Activated gamma-delta T cell (primary cell): ENCODE data around the gene CLCN7.
A peak's percentile ranks its signal among the peaks of the same experiment; 100 is the strongest.

Source experiments
- DNase-seq: peaks from one replicate; lab custom pipeline; 2025; lab: John Stamatoyannopoulos, UW
- total RNA-seq, 2 donors: gene quantifications; one replicate each; lab custom pipeline; 2026; lab: John Stamatoyannopoulos, UW

The CLCN7 gene
- total RNA-seq = 109 to 118 reads per million in 2 donors

DNA sequence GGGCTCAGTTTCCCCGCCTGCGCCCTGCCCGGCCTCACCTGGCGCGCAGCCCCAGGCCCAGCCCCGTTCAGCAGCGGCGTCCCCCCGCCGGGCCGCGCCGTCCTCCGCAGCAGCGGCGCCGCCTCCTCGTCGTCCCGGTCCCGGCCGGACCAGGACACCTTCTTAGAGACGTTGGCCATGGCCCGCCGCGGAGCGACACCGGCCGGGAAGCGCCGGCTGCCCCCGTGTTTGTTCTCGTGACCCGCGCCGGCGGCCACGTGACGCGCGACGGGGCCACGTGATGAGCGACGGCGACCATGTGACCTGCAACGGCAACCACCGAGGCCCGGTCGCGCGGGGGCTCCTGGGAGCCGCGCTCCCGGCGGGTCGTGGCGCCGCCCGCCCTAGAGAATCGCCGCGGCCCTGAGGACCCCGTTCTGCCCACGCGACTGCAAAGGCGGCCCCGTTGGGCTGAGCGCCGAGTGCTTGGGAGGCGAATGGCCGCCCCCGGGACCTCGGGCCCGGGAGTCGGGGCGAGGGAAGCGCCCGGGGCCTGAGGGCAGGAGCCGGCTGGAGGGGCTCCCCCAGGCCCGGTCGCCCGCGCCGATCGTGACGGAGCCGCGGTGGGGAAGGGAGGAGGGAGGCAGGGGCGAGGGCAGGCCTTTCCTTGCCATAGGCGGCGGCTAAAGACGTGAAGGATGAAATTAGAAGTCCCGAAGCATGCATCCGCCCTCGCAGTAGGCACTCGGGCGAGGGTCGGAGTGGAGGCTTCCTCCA is at the start of gene CLCN7:
Gene CLCN7 (minus strand): TSS at position 233 of the 756 bp plus-strand sequence. CDS start 54 bp downstream, at position 179.
- DNase-seq = peak; percentile 86

- DNase-seq = no peak
Measured at GRCh38 chr16:1524366-1524765, 49.5 kb upstream of the CLCN7 start.

GRCh38 chr16:1523581-1524245 is 48.9 kb upstream of the CLCN7 start:
- no peak for DNase-seq

- no peak for DNase-seq
Measured at GRCh38 chr16:1520461-1520860, 45.6 kb upstream of the CLCN7 start.

- DNase-seq = no peak
Measured at GRCh38 chr16:1519831-1520230, 45.0 kb upstream of the CLCN7 start.

DNA sequence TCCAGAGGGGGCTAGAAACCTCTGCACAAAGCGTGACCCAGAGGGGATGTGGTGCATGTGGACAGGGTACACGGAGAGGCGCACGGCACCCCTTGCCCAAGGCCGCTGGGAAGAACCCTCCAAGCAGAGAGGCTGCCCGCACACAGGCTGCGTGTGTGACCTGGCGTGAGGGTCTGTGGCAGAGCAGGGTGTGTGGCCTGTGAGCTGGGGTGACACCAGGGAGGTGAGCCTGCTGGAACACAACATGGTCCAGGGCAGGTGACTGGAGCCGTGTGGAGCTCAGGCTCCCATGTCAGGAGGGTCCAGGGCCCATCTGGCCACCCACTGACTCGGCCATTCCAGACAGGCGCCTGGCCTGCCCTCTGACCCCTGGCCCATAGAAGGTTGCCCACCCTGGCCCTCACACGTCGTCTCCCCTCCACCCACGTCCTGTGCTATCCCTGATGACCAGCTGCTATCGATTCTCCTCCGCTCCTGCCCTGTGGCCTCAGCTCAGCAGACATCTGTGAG is 43.9 kb upstream of the CLCN7 start:
- no peak for DNase-seq

GRCh38 chr16:1514507-1514906 is 39.7 kb upstream of the CLCN7 start:
- DNase-seq = no peak

DNA sequence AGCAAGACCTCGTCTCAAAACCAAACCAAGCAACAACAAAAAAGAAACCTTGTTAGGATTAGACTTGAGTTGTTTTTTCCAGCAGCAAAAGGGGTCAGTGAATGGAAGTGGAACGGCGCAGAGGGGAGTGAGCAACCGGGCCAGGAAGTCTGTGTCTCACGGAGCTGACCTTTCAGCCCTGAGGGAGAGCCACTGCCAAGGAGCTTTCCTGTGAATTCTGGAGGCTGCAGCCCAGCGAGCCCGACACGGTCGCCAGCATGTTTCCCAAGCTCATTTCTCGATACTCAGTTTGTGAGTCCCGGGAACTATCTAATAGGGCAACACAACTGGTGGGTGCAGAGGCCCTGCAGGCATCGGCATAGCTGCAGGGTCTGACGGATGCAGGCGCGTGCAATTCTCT is 37.9 kb upstream of the CLCN7 start:
- no peak for DNase-seq

GRCh38 chr16:1511662-1512569 is 37.1 kb upstream of the CLCN7 start:
- no peak for DNase-seq

- no peak for DNase-seq
Measured at GRCh38 chr16:1510941-1511351, 36.1 kb upstream of the CLCN7 start.

DNA sequence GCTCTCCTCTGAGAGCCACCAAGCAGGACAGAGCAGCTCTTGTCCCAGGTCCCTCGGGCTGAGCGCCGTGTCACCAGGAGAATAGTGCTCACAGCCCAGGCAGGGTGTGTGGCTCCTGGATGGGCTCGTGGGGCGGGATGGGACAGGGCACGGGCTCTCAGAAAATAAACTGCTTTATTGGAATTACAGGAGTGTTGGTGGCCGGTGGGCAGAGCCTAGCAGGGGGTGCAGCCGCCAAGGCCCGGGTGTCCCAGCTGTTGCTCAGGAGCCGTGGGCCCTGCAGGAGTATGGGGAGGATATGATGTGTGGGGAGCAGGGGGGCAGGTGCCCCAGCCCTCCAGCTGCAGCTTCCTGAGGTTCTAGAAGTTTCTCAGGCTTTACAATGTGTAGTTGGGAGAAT is 35.4 kb upstream of the CLCN7 start:
- no peak for DNase-seq

DNA sequence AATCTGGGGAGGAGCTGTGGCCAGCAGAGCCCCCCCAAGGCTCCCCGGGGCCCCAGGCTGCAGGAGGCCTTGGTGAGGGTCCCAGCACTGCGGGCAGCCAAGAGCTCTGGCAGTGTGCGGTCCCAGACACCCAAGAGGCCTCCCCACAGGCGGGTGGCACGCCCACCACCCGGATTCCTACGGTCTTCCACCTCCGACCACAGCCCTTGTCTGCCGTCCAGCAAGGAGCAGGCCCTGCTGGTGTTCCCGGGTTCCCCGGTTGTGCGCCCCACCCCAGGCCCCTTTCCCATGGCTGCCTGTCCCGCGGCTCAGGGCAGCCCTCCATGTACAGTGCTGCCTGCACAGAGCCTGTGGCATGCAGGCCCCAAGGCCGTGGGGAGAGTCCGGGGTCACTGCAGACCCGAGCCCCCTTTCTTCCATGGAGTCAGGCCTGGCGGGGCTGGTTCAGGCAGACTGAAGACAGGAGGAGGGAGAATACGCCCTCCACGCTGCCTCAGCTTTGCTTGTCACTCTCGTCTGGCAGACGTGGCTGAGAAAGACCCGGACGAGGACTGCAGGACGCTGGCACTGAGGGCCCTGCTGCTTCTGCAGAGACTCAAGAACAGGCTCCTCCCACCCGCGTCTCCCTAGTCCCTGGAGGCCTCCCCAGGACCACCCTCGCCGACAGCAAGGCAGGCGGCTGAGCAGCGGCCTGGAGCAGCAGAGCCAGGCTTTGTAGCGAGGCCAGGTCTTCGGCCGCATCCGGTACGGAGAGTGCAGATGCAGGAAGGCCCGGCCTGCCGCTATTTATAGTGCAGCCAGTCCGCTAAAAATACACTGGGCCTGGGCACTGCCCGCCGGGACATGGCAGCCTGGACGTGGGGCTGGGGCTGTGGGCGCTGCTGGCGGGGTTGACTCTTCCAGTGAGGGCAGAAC is 34.7 kb upstream of the CLCN7 start:
- DNase-seq = no peak

DNA sequence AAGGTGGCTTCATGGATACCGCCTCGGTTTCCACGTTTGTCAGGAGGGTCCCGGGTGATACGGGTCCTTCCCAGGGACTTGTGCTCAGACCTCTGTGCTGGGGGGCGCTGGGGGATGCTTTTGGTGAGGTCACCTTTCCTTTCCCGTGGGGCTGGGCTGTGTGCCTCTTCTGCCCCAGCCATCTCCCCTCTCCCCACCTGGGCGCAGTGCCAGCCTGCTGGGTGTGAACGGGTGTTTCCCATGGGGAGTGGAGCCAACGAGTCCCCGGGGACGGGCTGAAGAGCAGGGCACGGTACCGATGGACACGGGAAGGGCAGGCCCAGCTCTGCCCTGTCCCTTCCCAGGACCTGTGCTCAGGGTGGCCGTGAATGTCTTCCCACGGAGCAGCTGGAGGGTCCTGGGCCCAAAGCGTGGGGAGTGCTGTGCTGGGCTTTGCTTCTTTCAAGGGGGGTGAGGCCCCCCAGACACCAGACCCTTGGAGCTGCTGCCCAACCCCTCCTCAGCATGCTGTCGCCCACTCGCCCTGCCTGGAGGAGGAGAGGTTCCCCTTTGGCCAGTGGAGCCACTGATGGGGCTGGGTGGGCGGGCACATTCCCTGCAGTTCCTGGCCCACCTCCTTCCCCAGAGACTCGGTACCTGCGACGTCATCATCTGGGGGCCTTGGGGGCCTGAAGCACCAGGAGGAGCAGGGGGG is 33.8 kb upstream of the CLCN7 start:
- no peak for DNase-seq

DNA sequence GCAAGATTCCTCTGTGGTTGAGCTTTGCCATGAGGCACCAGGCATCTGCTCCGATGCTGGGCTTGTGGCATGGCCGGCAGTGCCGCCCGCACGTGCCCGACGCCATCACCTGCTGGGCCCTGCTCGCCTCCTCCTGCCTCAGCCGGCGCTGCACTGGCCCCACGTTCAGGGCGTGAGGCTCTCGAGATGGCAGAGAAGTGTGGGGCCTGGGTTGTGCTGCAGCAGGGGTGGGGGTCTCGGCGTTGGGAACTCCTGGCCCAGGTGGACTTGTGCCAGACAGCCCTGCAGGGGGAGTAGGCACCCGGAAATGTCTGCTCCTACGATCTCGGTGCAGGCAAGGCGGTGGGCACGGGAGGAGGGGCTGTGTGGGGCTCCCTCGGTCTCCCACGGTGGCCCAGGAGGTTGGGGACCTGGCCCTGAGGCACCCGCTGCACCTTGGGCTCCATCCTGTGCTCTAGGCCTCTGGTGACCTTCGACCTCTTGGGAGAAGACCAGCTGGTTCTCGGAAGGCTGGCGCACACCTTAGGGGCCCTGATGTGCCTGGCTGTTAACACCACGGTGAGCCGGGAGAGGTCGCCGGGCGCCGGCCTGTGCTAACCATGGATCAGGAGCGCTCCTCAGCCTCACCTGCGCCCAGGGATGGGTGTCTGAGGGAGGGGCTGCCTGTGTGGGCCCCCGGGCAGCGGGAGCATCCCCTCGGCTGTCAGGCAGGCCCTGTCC is 31.8 kb upstream of the CLCN7 start:
- no peak for DNase-seq

- no peak for DNase-seq
Measured at GRCh38 chr16:1505912-1506311, 31.1 kb upstream of the CLCN7 start.

GRCh38 chr16:1505073-1505844 is 30.4 kb upstream of the CLCN7 start:
- no peak for DNase-seq

DNA sequence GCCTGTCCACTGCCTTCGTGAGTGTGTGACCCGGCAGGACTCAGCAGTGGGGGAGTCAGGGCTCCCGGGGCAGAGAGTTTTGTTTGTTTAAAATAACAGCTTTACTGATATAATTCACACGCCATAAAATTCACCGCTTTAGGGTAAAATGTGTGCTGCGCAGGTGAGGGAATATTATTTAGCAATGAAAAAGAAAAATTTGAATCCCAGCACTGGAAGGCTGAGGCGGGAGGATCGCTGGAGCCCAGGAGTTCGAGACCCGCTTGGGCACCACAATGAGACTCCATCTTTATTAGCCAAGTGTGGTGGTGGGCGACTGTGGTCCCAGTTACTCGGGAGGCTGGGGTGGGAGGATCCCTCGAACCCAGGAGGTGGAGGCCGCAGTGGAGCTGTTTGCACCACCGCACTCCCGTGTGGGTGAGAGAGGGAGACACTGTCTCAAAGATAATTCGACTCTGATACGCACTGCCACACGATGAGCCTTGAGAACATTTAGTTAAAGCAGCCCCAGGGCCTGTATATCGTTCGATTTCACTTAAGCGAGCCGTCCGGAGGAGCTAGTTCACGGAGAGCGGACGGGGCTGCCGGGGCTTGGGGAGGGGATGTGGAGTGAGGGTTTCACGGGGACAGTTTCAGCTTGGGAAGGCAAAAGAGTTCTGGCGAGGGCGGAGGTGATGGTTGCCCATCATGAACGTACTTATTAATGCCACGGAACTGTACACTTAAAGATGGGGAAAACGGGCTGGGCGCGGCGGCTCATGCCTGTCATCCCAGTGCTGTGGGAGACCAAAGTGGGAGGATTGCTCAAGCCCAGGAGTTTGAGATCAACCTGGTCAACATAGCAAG is 28.5 kb upstream of the CLCN7 start:
- no peak for DNase-seq
